ENCODE data around the gene MED12.

Gene MED12

GRCh38 chrX:71184803-71185495 is 66.6 kb downstream of the MED12 start:
- no peak for TF ChIP-seq EZH2phosphoT487 (IDR thresholded peaks at IDR 0.05; ENCODE audit: low read depth)
- no peak for TF ChIP-seq CTCF (IDR thresholded peaks at IDR 0.05; ENCODE audit: low read depth, low read length)
- Histone ChIP-seq H3K9me3 (ENCODE audit: insufficient read depth, low read length) (no peaks in the 10 kb centered on the region), H3K4me2 (ENCODE audit: low read length) (no peak overlapping the region), H3K4me1 (ENCODE audit: low read length) (peaks cover 26% of the 10 kb centered on the region), H3K79me2 (ENCODE audit: low read length) (0 out of 2 replicates have a peak, but pooled peaks cover 8% of the 10 kb centered on the region), H2AFZ (ENCODE audit: low read depth, low read length) (no peak overlapping the region), H3K9ac (ENCODE audit: low read length) (no peak overlapping the region), H3K27ac (ENCODE audit: low read length) (no peak overlapping the region), H3K4me3 (ENCODE audit: low read length) (no peak overlapping the region), H3K36me3 (replicated peaks; ENCODE audit: low read depth, low read length) (peaks cover 4% of the 10 kb centered on the region), H3K27me3 (ENCODE audit: low read depth, low read length) (no peaks in the 10 kb centered on the region), H4K20me1 (ENCODE audit: insufficient read depth, low read length) (no peaks in the 10 kb centered on the region)

- Histone ChIP-seq H3K9ac (ENCODE audit: low read length) (no peak overlapping the region), H3K9me3 (ENCODE audit: insufficient read depth, low read length) (no peaks in the 10 kb centered on the region), H3K36me3 (replicated peaks; ENCODE audit: low read depth, low read length) (peaks cover 7% of the 10 kb centered on the region), H3K79me2 (ENCODE audit: low read length) (peaks cover 40% of the 10 kb centered on the region), H4K20me1 (ENCODE audit: insufficient read depth, low read length) (no peaks in the 10 kb centered on the region), H3K27ac (ENCODE audit: low read length) (no peak overlapping the region), H3K27me3 (ENCODE audit: low read depth, low read length) (no peaks in the 10 kb centered on the region), H2AFZ (ENCODE audit: low read depth, low read length) (no peak overlapping the region), H3K4me1 (ENCODE audit: low read length) (peaks cover 6% of the 10 kb centered on the region), H3K4me3 (ENCODE audit: low read length) (no peak overlapping the region), H3K4me2 (ENCODE audit: low read length) (no peak overlapping the region)
- no peak for TF ChIP-seq CTCF (IDR thresholded peaks at IDR 0.05; ENCODE audit: low read depth, low read length)
- no peak for TF ChIP-seq EZH2phosphoT487 (IDR thresholded peaks at IDR 0.05; ENCODE audit: low read depth)
Observed at GRCh38 chrX:71191248-71191647, 72.9 kb downstream of the MED12 start.

Data from OCI-LY3 (cell line).